ENCODE data around the gene KCNK3.

Gene KCNK3

GRCh38 chr2:26710145-26710544 lies 17.6 kb downstream of the KCNK3 start:
- FAIRE-seq (no peak), DNase-seq (ENCODE audit: insufficient read length, low spot score) (no peak)

- FAIRE-seq (no peak), DNase-seq (ENCODE audit: insufficient read length, low spot score) (no peak)
These were observed 18.4 kb downstream of the KCNK3 start for GRCh38 chr2:26710743-26711456.

- no peak for DNase-seq (ENCODE audit: insufficient read length, low spot score)
- no peak for FAIRE-seq
These were observed 19.1 kb downstream of the KCNK3 start for GRCh38 chr2:26711457-26712161.

- FAIRE-seq (no peak), DNase-seq (ENCODE audit: insufficient read length, low spot score) (no peak)
These were observed 20.3 kb downstream of the KCNK3 start for GRCh38 chr2:26712486-26713465.

- no peak for FAIRE-seq
These were observed 23.2 kb downstream of the KCNK3 start for GRCh38 chr2:26715528-26716270.

GRCh38 chr2:26716340-26716739 lies 23.8 kb downstream of the KCNK3 start:
- no peak for DNase-seq (ENCODE audit: insufficient read length, low spot score)
- FAIRE-seq = no peak

More at GRCh38 chr2:26715528-26716270, 23.2 kb downstream of the KCNK3 start:
- no peak for DNase-seq (ENCODE audit: insufficient read length, low spot score)

- DNase-seq (ENCODE audit: insufficient read length, low spot score) (no peak), FAIRE-seq (no peak)
These were observed 24.2 kb downstream of the KCNK3 start for GRCh38 chr2:26716769-26717168.

GRCh38 chr2:26717362-26717761 lies 24.8 kb downstream of the KCNK3 start:
- DNase-seq (ENCODE audit: insufficient read length, low spot score) (no peak), FAIRE-seq (no peak)

- FAIRE-seq (no peak), DNase-seq (ENCODE audit: insufficient read length, low spot score) (no peak)
These were observed 26.6 kb downstream of the KCNK3 start for GRCh38 chr2:26718949-26719686.

- FAIRE-seq (no peak), DNase-seq (ENCODE audit: insufficient read length, low spot score) (no peak)
These were observed 28.0 kb downstream of the KCNK3 start for GRCh38 chr2:26720322-26721114.

GRCh38 chr2:26721115-26722032 lies 28.9 kb downstream of the KCNK3 start:
- FAIRE-seq (no peak), DNase-seq (ENCODE audit: insufficient read length, low spot score) (no peak)

GRCh38 chr2:26722328-26722727 lies 29.8 kb downstream of the KCNK3 start:
- DNase-seq (ENCODE audit: insufficient read length, low spot score) = no peak
- no peak for FAIRE-seq

GRCh38 chr2:26722911-26723310 lies 30.4 kb downstream of the KCNK3 start:
- no peak for FAIRE-seq
- no peak for DNase-seq (ENCODE audit: insufficient read length, low spot score)

- no peak for DNase-seq (ENCODE audit: insufficient read length, low spot score)
- no peak for FAIRE-seq
These were observed 31.0 kb downstream of the KCNK3 start for GRCh38 chr2:26723475-26723874.

- FAIRE-seq (no peak), DNase-seq (ENCODE audit: insufficient read length, low spot score) (no peak)
These were observed 31.6 kb downstream of the KCNK3 start for GRCh38 chr2:26723991-26724750.

- FAIRE-seq (no peak), DNase-seq (ENCODE audit: insufficient read length, low spot score) (no peak)
These were observed 32.4 kb downstream of the KCNK3 start for GRCh38 chr2:26724784-26725520.

- FAIRE-seq = no peak
- DNase-seq (ENCODE audit: insufficient read length, low spot score) = no peak
These were observed 32.9 kb downstream of the KCNK3 start for GRCh38 chr2:26725521-26725820.

All from GM19239 (cell line).